Measurements from ENCODE around the gene DTX1.

The DTX1 gene

GRCh38 chr12:113041560-113041959 is 15.0 kb upstream of the DTX1 start:
- no peak for DNase-seq (ENCODE audit: low read depth)
- H3K4me3 ChIP-seq (ENCODE audit: low read depth, low read length) = no peak overlapping the region
- TF ChIP-seq, protein P1, sequence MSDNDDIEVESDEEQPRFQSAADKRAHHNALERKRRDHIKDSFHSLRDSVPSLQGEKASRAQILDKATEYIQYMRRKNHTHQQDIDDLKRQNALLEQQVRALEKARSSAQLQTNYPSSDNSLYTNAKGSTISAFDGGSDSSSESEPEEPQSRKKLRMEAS (IDR thresholded peaks at IDR 0.05; ENCODE audit: low read depth, low read length) = no peak
- TF ChIP-seq CTCF (IDR thresholded peaks at IDR 0.05; ENCODE audit: low read depth, low read length) (no peak), POLR2A (IDR thresholded peaks at IDR 0.05; ENCODE audit: extremely low read depth, insufficient read length) (no peak), MYC (IDR thresholded peaks at IDR 0.05; ENCODE audit: low read depth, low read length) (no peak)

- TF ChIP-seq CTCF (IDR thresholded peaks at IDR 0.05; ENCODE audit: low read depth, low read length) = no peak
- no peak for TF ChIP-seq POLR2A (IDR thresholded peaks at IDR 0.05; ENCODE audit: extremely low read depth, insufficient read length)
- DNase-seq (ENCODE audit: low read depth) = no peak
- no peak overlapping the region for H3K4me3 ChIP-seq (ENCODE audit: low read depth, low read length)
These were observed 13.3 kb upstream of the DTX1 start for GRCh38 chr12:113043240-113043639.

GRCh38 chr12:113044516-113044915 is 12.0 kb upstream of the DTX1 start:
- H3K4me3 ChIP-seq (ENCODE audit: low read depth, low read length) = no peak overlapping the region
- no peak for DNase-seq (ENCODE audit: low read depth)
- TF ChIP-seq, protein P1 (IDR thresholded peaks at IDR 0.05; ENCODE audit: low read depth, low read length) = no peak
- no peak for TF ChIP-seq MYC (IDR thresholded peaks at IDR 0.05; ENCODE audit: low read depth, low read length)
- no peak for TF ChIP-seq POLR2A (IDR thresholded peaks at IDR 0.05; ENCODE audit: extremely low read depth, insufficient read length)
- no peak for TF ChIP-seq CTCF (IDR thresholded peaks at IDR 0.05; ENCODE audit: low read depth, low read length)

DNA sequence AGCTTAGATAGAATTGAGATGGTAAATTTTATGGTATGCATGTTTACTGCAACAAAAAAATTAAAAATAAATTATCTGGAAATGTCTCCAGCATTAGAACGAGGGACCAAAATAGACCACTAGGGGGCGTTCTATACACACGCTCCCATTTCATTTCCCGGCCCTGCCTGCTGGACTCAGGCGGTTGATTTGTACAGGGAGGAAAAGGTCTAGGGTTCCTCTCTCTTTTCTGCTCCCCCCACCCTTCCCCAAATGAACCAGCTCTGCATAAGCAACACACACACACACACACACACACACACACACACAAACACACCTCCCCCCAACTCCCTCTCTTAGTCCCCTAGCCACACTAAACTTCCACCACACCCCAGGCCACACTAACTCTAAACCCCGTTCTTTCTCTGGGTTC is 7.8 kb upstream of the DTX1 start:
- TF ChIP-seq CTCF (IDR thresholded peaks at IDR 0.05; ENCODE audit: low read depth, low read length) (peak; percentile 84), POLR2A (IDR thresholded peaks at IDR 0.05; ENCODE audit: extremely low read depth, insufficient read length) (no peak), MYC (IDR thresholded peaks at IDR 0.05; ENCODE audit: low read depth, low read length) (no peak)
- TF ChIP-seq, protein P1 (IDR thresholded peaks at IDR 0.05; ENCODE audit: low read depth, low read length) = no peak
- H3K4me3 ChIP-seq (ENCODE audit: low read depth, low read length) = no peak overlapping the region
- DNase-seq (ENCODE audit: low read depth) = peak; percentile 79

GRCh38 chr12:113049976-113050742 is 6.4 kb upstream of the DTX1 start:
- DNase-seq (ENCODE audit: low read depth) = peak; percentile 75
- no peak overlapping the region for H3K4me3 ChIP-seq (ENCODE audit: low read depth, low read length)
- TF ChIP-seq POLR2A (IDR thresholded peaks at IDR 0.05; ENCODE audit: extremely low read depth, insufficient read length) (no peak), CTCF (IDR thresholded peaks at IDR 0.05; ENCODE audit: low read depth, low read length) (peak; percentile 76)
- TF ChIP-seq, protein P1 (IDR thresholded peaks at IDR 0.05; ENCODE audit: low read depth, low read length) = no peak; the same call in 1 of the 2 replicates

All from NB4 (cell line).